SJCRH30 (cell line): ENCODE results near the gene KRT76. TPM values are rescaled to one million over a fixed set of nuclear protein-coding genes. Genes with fewer than 3 reads are reported as not detected.
"Not testable (repeated sequence)": the region's sequence is repeated elsewhere in the genome, so short reads cannot be mapped to it uniquely, and the experiment has no call there.

ENCODE experiments used
- DNase-seq, 2 experiments: peaks; one replicate each; pipeline ENCODE4 v3.0.0-alpha.2; 2015 to 2020
- H3K27ac ChIP-seq: fragments of 250-450 bp; sonication (Bioruptor Pico); 2 replicates; pipeline ENCODE4 v1.5.1; 2020; ENCODE audit warnings: mild to moderate bottlenecking, moderate library complexity
- H3K27me3 ChIP-seq: fragments of 250-450 bp; sonication (Bioruptor Pico); 2 replicates; pipeline ENCODE4 v1.5.1; 2020; ENCODE audit warnings: mild to moderate bottlenecking, moderate library complexity
- H3K36me3 ChIP-seq: fragments of 250-450 bp; sonication (Bioruptor Pico); 2 replicates; pipeline ENCODE4 v1.5.1; 2020; ENCODE audit warnings: mild to moderate bottlenecking, moderate library complexity
- H3K4me1 ChIP-seq: fragments of 250-450 bp; sonication (Bioruptor Pico); 2 replicates; pipeline ENCODE4 v1.5.1; 2020; ENCODE audit warnings: mild to moderate bottlenecking, moderate library complexity
- H3K4me3 ChIP-seq: fragments of 250-450 bp; sonication (Bioruptor Pico); 2 replicates; pipeline ENCODE4 v1.5.1; 2020; ENCODE audit warnings: mild to moderate bottlenecking, moderate library complexity
- H3K9me3 ChIP-seq: fragments of 250-450 bp; sonication (Bioruptor Pico); replicated peaks from 2 replicates; pipeline ENCODE4 v1.5.1; 2020; ENCODE audit warnings: mild to moderate bottlenecking, moderate library complexity
- total RNA-seq: library from RNA; depleted of rRNA; stranded (reverse); fragments of >200 nt; shearing (Covaris generic); gene quantifications from 2 replicates; pipeline ENCODE4 v1.2.3, GENCODE V29; 2014

Gene KRT76
- total RNA-seq, 1 experiment from 2014 or later = not detected

DNA sequence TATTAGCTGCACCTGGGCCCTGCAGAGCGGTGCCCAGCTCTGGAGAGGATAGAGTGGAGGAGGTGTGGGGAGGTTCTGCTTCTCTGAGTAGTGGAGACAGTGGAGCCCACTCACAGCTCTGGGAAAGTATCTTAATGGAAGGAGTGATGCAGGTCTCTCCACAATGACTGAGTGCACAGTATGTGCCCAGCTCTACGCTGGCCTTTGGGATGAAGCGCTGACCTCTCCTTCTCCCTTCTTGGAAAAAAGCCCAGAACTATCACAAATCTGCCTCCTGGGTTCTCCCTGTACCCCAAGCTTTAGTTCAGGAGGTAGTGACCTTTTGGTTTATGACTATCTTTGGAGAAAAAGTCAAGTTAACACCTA is 19.3 kb upstream of the KRT76 start:
- H3K36me3 ChIP-seq = no peaks in the 10 kb centered on the region
- no peaks in the 10 kb centered on the region for H3K4me1 ChIP-seq
- H3K27ac ChIP-seq = no peak overlapping the region
- no peak overlapping the region for H3K4me3 ChIP-seq
- DNase-seq = no peak
- H3K27me3 ChIP-seq = no peaks in the 10 kb centered on the region
- no peaks in the 10 kb centered on the region for H3K9me3 ChIP-seq

DNA sequence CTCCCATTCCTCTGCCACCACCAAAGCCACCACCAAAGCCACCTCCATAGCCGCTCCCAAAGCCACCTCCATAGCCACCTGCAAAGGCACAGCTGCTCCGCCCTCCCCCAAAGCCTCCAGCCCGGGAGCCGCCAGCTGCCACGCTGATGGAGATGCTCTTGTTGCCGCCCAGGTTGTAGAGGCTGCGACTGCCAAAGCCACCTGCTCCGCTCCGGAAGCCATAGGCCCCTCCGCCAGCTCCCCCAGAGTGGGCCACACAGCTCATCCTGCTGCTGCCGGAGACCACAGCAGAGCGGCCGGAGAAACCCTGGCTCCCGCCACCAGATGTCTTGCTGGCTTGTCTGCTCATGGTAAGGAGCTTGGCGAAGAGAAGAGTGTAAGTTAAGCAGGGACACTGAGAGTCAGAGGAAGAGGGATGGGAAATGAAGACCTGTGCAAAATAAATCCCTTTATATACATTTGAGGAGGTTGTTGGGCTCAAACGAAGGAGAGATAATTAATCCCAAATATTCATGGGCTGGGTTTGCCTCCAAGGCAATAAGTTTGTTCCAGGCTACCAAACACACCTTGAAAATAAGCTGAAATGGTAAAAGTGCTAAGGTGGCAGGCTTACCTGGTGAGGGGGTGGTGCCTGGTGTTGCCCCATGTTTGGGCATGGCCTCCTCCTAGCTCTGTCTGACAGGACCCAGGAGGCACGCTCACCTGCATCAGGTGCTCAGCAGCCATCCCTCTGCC is 18.7 kb upstream of the KRT76 start, which contains the start of gene KRT3:
TSS of gene KRT3 (minus strand) at position 424 of the 735 bp plus-strand sequence. CDS start at position 349, 75 bp downstream.
- Histone ChIP-seq H3K36me3 (no peaks in the 10 kb centered on the region), H3K27me3 (no peaks in the 10 kb centered on the region), H3K4me1 (no peaks in the 10 kb centered on the region), H3K4me3 (no peak within 1 kb of the TSS), H3K27ac (no peak within 1 kb of the TSS), H3K9me3 (no peaks in the 10 kb centered on the region)
- DNase-seq = no peak

DNA sequence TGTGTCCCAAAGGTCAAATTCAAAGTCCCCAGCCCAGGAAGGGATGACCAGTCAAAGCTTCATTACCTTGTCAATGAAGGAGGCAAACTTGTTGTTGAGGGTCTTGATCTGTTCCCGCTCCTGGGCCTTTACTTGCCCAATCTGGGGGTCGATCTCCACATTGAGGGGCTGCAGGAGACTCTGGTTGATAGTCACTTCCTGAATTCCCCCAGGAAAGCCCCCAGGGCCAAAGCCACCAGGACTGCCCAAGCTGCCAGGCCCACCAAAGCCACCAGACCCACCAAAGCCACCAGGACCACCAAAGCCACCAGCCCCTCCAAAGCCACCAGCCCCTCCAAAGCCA is 18.2 kb upstream of the KRT76 start:
- H3K9me3 ChIP-seq, H3K4me3 ChIP-seq, H3K27me3 ChIP-seq, H3K36me3 ChIP-seq, H3K4me1 ChIP-seq, DNase-seq, H3K27ac ChIP-seq: not testable (repeated sequence)

DNA sequence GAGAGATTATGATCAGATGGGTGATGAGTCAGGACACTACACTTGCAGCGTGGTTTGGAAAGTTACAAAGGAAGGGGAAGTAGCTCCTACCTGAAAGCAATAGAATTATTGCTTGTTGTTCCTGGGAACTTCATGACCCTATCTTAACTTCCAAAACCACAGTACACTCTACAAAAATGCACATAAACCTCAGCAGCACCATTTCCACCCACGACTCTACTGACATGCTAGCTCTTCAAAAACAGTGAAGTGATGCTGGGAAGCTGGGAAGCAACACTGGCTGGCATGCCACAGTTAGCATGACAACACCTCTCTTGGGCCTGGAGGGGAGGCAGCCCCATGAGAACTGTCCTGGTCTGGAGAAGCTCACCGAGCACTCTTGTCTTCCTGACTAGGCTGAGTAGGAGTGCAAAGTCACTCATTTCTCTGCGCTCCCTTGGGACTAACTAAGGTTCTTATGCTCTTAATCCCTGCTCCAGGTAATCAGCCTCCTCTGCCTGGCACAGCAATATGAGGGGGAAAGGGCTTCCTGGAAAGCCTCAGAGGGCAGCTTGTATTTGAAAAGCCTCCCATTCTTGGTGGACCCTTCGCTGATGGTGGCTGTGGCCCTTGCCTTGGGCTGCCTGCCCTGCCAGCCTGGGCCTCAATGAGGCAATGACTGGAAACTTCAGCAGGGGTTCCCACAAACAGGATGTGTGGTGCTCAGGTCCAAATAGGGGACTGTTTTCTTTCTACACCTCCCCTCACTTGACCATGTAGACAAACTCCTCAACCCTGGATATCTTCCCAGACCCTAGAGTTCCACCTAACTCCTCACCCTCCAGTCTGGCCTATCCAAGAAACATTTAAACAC is 17.6 kb upstream of the KRT76 start:
- H3K4me3 ChIP-seq = no peak overlapping the region
- no peaks in the 10 kb centered on the region for H3K4me1 ChIP-seq
- DNase-seq = no peak
- no peaks in the 10 kb centered on the region for H3K9me3 ChIP-seq
- no peaks in the 10 kb centered on the region for H3K36me3 ChIP-seq
- no peak overlapping the region for H3K27ac ChIP-seq
- no peaks in the 10 kb centered on the region for H3K27me3 ChIP-seq

DNA sequence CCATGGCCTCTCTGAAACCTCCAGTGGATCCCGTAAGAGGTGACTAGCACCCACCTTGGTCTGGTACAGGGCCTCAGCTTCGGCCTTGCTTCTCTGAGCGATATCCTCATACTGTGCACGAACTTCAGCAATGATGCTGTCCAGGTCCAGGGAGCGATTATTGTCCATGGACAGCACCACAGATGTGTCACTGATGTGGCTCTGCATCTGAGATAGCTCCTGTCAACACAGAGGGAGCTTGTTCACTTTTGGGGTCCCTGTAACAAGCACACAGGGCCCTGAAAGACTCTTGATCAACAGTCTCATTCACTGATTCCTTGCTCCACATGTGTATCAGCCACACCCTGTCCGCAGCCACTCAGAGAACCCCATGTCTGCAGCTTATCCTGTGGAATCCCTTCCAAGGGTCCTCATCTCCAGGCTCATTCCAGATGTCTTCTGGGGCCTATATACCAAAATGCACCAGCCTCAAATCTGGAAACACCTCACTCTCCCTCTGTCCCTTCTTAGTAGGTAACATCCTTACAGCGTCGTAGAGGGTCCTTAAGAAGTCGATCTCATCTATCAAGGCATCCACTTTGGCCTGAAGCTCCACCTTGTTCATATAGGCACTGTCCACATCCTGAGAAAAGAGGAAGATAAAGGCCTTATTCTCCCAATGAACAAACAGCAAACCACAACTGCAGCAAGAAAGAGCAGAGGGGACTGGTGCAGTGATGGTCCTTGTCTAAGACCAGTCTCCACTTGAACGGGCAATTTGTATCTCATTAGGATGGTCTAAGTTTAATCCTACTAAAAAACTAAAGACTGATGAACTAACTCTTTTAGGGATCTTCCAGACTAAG is 15.3 kb upstream of the KRT76 start:
- Histone ChIP-seq H3K4me3 (no peak overlapping the region), H3K4me1 (no peaks in the 10 kb centered on the region), H3K27me3 (no peaks in the 10 kb centered on the region), H3K9me3 (no peaks in the 10 kb centered on the region), H3K36me3 (no peaks in the 10 kb centered on the region), H3K27ac (no peak overlapping the region)
- no peak for DNase-seq

DNA sequence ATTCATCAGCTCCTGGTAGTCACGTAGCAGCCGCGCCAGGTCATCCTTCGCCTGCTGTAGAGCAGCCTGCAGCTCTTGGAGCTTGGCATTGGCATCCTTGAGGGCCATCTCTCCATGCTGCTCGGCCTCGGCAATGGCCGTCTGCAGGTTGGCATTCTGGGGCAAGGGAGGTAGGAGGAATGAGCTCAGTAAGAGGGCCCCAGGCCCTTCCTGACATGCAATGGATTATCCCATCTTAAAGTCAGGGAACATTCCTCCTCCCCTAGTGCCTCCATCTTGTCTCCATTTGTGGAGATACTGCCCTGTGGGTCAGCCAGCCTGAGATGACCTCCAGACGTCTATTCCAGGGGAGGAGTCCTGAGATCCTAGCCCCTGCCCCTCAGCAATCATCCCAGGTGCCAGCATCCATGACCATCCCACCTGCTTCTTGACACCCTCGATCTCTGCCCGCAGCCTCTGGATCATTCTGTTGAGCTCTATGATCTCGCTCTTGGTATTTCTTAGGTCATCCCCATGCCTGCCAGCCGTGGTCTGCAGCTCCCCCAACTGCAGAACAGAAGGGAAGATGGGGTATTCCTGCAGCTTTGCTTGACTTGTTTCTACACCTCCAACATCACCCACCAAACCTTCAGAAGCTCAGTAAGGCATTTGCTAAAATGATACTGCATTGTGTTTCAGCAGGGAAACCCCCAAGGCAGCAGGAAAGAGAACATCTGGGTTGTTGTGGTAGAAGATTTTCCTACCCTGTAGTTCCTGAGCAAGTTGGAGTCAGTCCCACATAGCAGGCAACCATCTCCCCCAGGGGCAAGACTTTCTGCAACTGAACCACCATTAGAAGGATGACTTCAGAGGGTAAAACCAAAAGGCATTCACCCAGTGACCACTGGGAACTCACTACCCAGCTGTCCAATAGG is 14.4 kb upstream of the KRT76 start:
- Histone ChIP-seq H3K9me3 (no peaks in the 10 kb centered on the region), H3K27me3 (no peaks in the 10 kb centered on the region), H3K27ac (no peak overlapping the region), H3K36me3 (no peaks in the 10 kb centered on the region), H3K4me1 (no peaks in the 10 kb centered on the region), H3K4me3 (no peak overlapping the region)
- DNase-seq = no peak

DNA sequence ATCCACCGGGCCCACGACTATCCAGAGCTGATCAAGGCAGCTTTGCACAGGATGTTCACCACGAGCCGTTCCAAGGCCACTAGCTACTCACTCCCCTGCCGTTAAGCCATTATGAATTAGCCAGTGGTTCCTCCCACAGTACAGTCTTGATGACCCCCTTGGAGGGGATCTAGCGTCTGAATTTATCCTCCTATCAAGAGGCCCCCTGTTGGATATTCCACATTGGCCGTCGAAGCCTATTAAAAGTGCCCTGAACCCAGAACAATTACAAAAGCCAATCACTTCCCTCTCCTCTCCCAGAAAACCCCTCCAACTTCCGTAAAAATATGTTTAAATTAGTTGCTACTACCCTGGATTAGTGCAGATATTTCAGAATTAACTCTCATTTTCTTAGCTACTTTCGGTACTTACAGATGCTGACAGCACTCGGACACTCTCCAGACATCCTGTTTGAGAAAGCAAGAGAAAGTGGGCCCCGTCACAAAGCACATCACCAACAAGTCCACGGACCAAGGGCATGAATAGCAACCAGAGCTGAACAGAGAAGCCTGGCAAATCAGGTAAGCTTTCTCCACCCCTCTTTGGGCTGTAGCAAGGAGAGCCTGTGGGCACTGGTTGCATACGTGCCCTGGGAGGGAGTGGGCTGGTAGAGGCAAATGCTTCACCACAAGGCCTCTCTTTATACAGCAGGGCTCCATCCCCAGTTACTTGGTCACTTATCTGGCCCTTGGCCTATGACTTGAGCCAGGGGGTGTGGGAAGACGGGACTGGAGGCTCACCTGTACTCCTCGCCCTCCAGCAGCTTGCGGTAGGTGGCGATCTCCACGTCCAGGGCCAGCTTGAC is 13.5 kb upstream of the KRT76 start:
- H3K4me3 ChIP-seq = no peak overlapping the region
- no peaks in the 10 kb centered on the region for H3K4me1 ChIP-seq
- DNase-seq = no peak
- no peaks in the 10 kb centered on the region for H3K9me3 ChIP-seq
- H3K27me3 ChIP-seq = no peaks in the 10 kb centered on the region
- no peak overlapping the region for H3K27ac ChIP-seq
- no peaks in the 10 kb centered on the region for H3K36me3 ChIP-seq

DNA sequence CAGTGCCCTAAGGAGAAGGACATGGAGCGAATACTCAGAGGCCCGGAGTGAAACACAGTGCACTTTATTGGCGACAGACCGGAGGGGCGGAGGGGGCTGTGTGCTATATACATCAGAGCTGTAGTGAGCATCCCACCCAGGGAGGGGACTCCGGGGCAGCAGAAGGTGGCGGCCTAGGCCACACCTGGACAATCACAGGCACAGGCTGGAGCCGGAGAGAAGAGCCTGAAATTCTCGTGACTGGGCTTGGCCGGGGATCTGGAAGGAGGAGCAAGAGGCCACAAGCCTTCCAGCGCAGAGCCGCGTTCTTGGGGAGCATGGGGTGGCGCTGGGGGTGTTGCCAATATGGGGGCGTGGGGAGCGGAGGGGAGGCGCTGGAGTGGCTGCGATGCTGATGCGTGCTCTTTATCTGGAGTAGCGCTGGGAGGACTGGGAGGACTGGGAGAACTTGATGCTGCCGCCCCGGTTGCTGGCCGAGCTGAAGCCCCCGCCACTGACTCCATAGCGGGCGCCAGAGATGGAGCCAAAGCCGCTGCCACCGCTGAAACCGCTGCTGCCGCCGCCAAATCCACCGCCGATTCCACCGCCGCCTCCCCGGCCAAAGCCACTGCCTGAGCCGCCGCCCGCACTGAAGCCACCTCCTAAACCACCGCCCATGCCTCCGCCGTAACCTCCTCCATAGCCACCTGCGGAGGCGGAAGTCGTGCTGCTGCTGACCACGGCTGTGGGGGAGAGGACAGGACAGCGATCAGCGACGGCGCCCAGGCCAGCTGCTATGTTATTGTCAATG is 12.7 kb upstream of the KRT76 start:
- DNase-seq = no peak
- Histone ChIP-seq H3K27me3 (no peaks in the 10 kb centered on the region), H3K36me3 (no peaks in the 10 kb centered on the region), H3K4me3 (no peak overlapping the region), H3K27ac (no peak overlapping the region), H3K4me1 (no peaks in the 10 kb centered on the region), H3K9me3 (no peaks in the 10 kb centered on the region)

DNA sequence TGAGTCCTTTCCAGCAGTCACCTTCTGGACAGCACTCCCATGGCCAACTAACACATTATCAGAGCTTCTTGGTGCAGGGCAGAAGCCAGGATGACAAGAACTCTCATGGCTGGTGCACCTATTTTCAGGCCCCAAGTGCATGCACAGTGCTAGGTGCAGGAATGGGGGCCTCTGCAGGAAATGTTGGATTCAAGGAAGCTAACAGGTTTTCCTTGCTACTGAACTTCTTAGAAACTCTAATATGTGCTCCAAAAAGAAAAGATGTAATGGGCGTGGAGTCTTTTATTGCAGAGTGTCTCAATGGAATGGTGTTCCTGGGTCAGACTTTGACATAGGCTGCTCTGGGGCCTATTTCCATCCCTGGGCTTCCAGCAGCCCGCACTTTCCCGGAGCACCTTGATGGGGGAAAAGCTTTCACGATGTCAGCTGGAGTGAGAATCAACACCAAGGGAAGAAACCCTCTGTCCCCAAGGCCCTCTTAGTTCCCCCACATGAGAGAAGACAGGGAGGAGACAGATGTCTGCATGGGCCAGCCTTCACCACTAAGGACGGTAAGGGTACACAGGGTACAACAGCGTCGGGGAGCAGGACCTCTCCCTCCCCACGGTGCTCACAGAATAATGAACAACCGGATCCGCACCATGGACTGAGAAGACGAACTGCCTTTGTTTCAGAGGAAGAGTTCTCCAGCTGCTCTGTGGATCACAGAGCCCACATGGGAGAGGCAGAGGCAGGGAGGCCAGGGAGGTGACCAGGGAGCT is 11.9 kb upstream of the KRT76 start:
- no peaks in the 10 kb centered on the region for H3K4me1 ChIP-seq
- H3K36me3 ChIP-seq = no peaks in the 10 kb centered on the region
- H3K4me3 ChIP-seq = no peak overlapping the region
- no peaks in the 10 kb centered on the region for H3K9me3 ChIP-seq
- DNase-seq = no peak
- no peaks in the 10 kb centered on the region for H3K27me3 ChIP-seq
- H3K27ac ChIP-seq = no peak overlapping the region

DNA sequence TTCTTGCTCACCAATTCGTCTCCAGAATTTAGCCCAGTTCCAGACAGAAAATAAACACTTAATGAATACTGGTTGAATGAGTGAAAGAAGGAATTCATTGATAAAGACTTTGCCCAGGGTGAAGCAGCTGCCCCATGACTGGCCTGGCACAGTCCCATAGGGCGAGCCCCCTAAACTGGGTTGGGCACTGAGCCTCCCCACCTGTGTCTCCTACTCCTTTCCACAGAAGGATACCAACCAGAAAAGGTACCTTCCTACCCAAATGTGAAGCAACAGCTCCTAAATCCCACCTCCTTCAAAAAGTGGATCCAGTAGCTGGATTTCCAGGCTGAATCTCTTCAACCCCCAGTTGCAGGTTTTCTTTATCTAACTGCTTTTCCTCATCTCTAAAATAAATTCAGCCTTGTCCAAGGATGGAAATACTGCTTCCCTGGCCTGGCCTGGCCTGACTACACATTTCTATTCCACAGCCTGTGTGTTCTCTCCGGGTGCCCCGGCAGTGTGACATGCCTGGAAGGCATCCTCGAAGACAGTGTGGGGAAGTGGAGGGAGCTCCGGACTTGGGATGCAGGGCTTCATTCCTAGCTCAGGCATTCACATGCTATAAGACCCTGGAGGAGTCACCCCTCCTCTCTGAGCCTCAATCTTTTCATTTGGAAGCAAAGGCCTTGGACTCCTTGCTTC is 11.2 kb upstream of the KRT76 start:
- Histone ChIP-seq H3K27me3 (no peaks in the 10 kb centered on the region), H3K27ac (no peak overlapping the region), H3K36me3 (no peaks in the 10 kb centered on the region), H3K4me1 (no peaks in the 10 kb centered on the region), H3K9me3 (no peaks in the 10 kb centered on the region), H3K4me3 (no peak overlapping the region)
- DNase-seq = no peak

DNA sequence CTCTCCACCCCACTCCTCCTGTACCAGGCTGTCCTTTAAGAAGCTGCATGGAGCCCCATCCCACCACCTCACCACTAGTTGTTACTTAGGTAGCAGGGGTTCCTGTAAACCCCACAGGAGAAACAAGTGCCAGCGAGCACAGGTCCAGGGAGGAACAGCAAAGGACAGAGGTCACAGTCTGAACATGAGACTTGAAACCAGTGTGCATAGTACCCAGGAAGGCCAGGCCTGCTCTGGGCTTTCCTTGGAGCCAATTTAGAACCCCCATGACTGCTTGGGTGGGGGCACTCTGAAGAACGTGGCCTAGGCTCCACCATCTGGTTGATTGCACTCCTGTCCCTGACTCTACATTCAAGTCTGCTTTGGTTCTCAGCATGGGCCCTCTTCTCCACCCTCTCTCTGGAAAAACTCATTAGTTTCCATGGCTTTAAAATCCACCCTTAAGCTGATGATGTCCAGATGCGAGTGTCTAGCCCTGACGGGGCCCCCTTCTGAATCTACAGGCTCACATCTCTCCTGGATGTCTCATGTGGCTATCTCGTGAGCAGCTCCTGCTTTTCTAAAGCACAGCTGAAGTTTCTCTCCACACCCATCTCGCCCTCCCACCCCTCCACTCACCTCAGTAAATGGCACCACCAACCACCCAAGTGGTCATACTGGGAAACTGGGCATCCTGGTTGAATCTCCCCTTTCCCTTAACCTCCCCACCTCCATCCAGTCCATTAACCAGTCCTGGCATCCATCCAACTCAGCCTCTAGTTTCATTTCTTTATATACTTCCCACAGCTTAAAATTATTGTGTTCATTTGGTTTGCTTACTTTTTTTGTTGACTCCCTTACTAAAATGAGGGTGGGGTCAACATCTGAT is 10.4 kb upstream of the KRT76 start:
- Histone ChIP-seq H3K36me3 (no peaks in the 10 kb centered on the region), H3K27me3 (no peaks in the 10 kb centered on the region), H3K4me1 (no peaks in the 10 kb centered on the region), H3K4me3 (no peak overlapping the region), H3K27ac (no peak overlapping the region), H3K9me3 (no peaks in the 10 kb centered on the region)
- no peak for DNase-seq
